Osteocyte (in vitro differentiated cells): Measurements from ENCODE around the gene NHSL1. TPM values are rescaled to one million over a fixed set of nuclear protein-coding genes. Genes with fewer than 3 reads are reported as not detected.

Source experiments
- DNase-seq: peaks from one replicate; pipeline ENCODE4 v3.0.0; 2021; ENCODE audit warnings: mixed read lengths; ENCODE audit not compliant: unreplicated experiment; ENCODE audit errors: extremely low spot score
- H3K27ac Mint-ChIP-seq: one replicate; pipeline ENCODE4 v1.8.0; 2021; ENCODE audit warnings: mild to moderate bottlenecking, mixed read lengths; ENCODE audit not compliant: unreplicated experiment
- H3K27me3 Mint-ChIP-seq: one replicate; pipeline ENCODE4 v1.8.0; 2021; ENCODE audit warnings: mixed read lengths; ENCODE audit not compliant: unreplicated experiment
- H3K36me3 Mint-ChIP-seq: one replicate; pipeline ENCODE4 v1.8.0; 2021; ENCODE audit warnings: mixed read lengths; ENCODE audit not compliant: unreplicated experiment
- H3K4me1 Mint-ChIP-seq: one replicate; pipeline ENCODE4 v1.8.0; 2021; ENCODE audit warnings: mixed read lengths; ENCODE audit not compliant: unreplicated experiment
- H3K4me3 Mint-ChIP-seq: one replicate; pipeline ENCODE4 v1.8.0; 2021; ENCODE audit warnings: mild to moderate bottlenecking, moderate library complexity, mixed read lengths; ENCODE audit not compliant: unreplicated experiment
- H3K9me3 Mint-ChIP-seq: one replicate; pipeline ENCODE4 v1.8.0; 2021; ENCODE audit warnings: mixed read lengths; ENCODE audit not compliant: unreplicated experiment
- CTCF ChIP-seq: fragments of 200-600 bp; sonication (generic); IDR thresholded peaks from 2 replicates; pipeline ENCODE4 v1.5.0; 2021; ENCODE audit warnings: antibody characterized with exemption, mild to moderate bottlenecking, moderate library complexity
- total RNA-seq: library from RNA; stranded (reverse); gene quantifications from 2 replicates; pipeline ENCODE4 v1.2.1, GENCODE V29; 2021

Gene NHSL1
- total RNA-seq, 1 donor from 2014 or later: 21.2 TPM

- peaks cover 75% of the 10 kb centered on the region for H3K4me1 Mint-ChIP-seq
- TF ChIP-seq CTCF: no peak
- H3K9me3 Mint-ChIP-seq: no peaks in the 10 kb centered on the region
- peak overlapping the region; percentile 91 for H3K27ac Mint-ChIP-seq
- peak overlapping the region; percentile 62 for H3K4me3 Mint-ChIP-seq
- DNase-seq: no peak
- H3K36me3 Mint-ChIP-seq: no peaks in the 10 kb centered on the region
- no peaks in the 10 kb centered on the region for H3K27me3 Mint-ChIP-seq
Measured at GRCh38 chr6:138543657-138544056, 44.4 kb upstream of the NHSL1 start.

GRCh38 chr6:138541823-138542481 is 42.7 kb upstream of the NHSL1 start:
- Mint-ChIP-seq H3K27me3 (no peaks in the 10 kb centered on the region), H3K4me3 (peak overlapping the region; percentile 0), H3K9me3 (no peaks in the 10 kb centered on the region), H3K27ac (peak overlapping the region; percentile 95), H3K36me3 (no peaks in the 10 kb centered on the region), H3K4me1 (peaks cover 90% of the 10 kb centered on the region)
- TF ChIP-seq CTCF: no peak
- DNase-seq: no peak

GRCh38 chr6:138540468-138540867 is 41.2 kb upstream of the NHSL1 start:
- Mint-ChIP-seq H3K4me3 (peak overlapping the region; percentile 58), H3K36me3 (no peaks in the 10 kb centered on the region), H3K27ac (peak overlapping the region; percentile 95), H3K27me3 (no peaks in the 10 kb centered on the region), H3K4me1 (peaks cover 85% of the 10 kb centered on the region), H3K9me3 (no peaks in the 10 kb centered on the region)
- DNase-seq: no peak
- no peak for TF ChIP-seq CTCF

- no peak for DNase-seq
- no peaks in the 10 kb centered on the region for H3K27me3 Mint-ChIP-seq
- peak overlapping the region; percentile 95 for H3K27ac Mint-ChIP-seq
- H3K4me1 Mint-ChIP-seq: peaks cover 81% of the 10 kb centered on the region
- no peaks in the 10 kb centered on the region for H3K36me3 Mint-ChIP-seq
- no peak overlapping the region for H3K4me3 Mint-ChIP-seq
- TF ChIP-seq CTCF: no peak
- no peaks in the 10 kb centered on the region for H3K9me3 Mint-ChIP-seq
Measured at GRCh38 chr6:138539876-138540275, 40.6 kb upstream of the NHSL1 start.

- no peak for TF ChIP-seq CTCF
- Mint-ChIP-seq H3K9me3 (no peaks in the 10 kb centered on the region), H3K27me3 (no peaks in the 10 kb centered on the region), H3K4me3 (no peak overlapping the region), H3K27ac (peak overlapping the region; percentile 67), H3K36me3 (no peaks in the 10 kb centered on the region), H3K4me1 (peaks cover 69% of the 10 kb centered on the region)
- DNase-seq: no peak
Measured at GRCh38 chr6:138538390-138539031, 39.2 kb upstream of the NHSL1 start.
